Erythroblast (primary cell): Measurements from ENCODE around the gene DRD4.

Source experiments
- GATA1 ChIP-seq: IDR thresholded peaks from 2 replicates; pipeline ENCODE4 v1.6.1; 2011; ENCODE audit warnings: low read depth, mild to moderate bottlenecking, control low read depth, low read length, moderate library complexity
- POLR2A ChIP-seq: IDR thresholded peaks from 2 replicates; pipeline ENCODE4 v1.6.1; 2011; ENCODE audit warnings: mild to moderate bottlenecking, low read length

GRCh38 chr11:587978-588380, 49.1 kb upstream of the DRD4 start:
- TF ChIP-seq POLR2A: no peak
- TF ChIP-seq GATA1: no peak
